Pulmonary artery endothelial cell (primary cell): Measurements from ENCODE around the gene COL13A1. TPM values are rescaled to one million over a fixed set of nuclear protein-coding genes. Genes with fewer than 3 reads are reported as not detected.

Source experiments
- DNase-seq: peaks from one replicate; pipeline ENCODE4 v3.0.0-alpha.2; 2011; ENCODE audit warnings: low read depth, low spot score
- total RNA-seq: library from RNA; depleted of rRNA; stranded (reverse); fragments of >200 nt; gene quantifications from 2 replicates; pipeline ENCODE4 v1.2.3, GENCODE V29; 2014

Gene COL13A1
- total RNA-seq, 1 donor from 2014 or later = 33.6 TPM

GRCh38 chr10:69791812-69792211, 9.9 kb upstream of the COL13A1 start:
- no peak for DNase-seq

- no peak for DNase-seq
Measured at GRCh38 chr10:69792341-69792740, 9.4 kb upstream of the COL13A1 start.

- DNase-seq = no peak
Measured at GRCh38 chr10:69794673-69795072, 7.0 kb upstream of the COL13A1 start.

- no peak for DNase-seq
Measured at GRCh38 chr10:69795242-69795934, 6.3 kb upstream of the COL13A1 start.

GRCh38 chr10:69797959-69798358, 3.7 kb upstream of the COL13A1 start:
- no peak for DNase-seq

GRCh38 chr10:69800109-69800508, 1.6 kb upstream of the COL13A1 start:
- DNase-seq = no peak

GRCh38 chr10:69800665-69801064, 1.0 kb upstream of the COL13A1 start:
- no peak for DNase-seq

GRCh38 chr10:69801094-69801433, 642 bp upstream of the COL13A1 start:
- no peak for DNase-seq

- DNase-seq = no peak
Measured at GRCh38 chr10:69802424-69803161, 887 bp downstream of the COL13A1 start.

- DNase-seq = no peak
Measured at GRCh38 chr10:69803809-69804208, 2.1 kb downstream of the COL13A1 start.

- DNase-seq = no peak
Measured at GRCh38 chr10:69804775-69805174, 3.1 kb downstream of the COL13A1 start.

- no peak for DNase-seq
Measured at GRCh38 chr10:69807122-69807521, 5.4 kb downstream of the COL13A1 start.

GRCh38 chr10:69807696-69808095, 6.0 kb downstream of the COL13A1 start:
- no peak for DNase-seq

- DNase-seq = no peak
Measured at GRCh38 chr10:69809318-69809717, 7.6 kb downstream of the COL13A1 start.

GRCh38 chr10:69810097-69810496, 8.4 kb downstream of the COL13A1 start:
- no peak for DNase-seq

- DNase-seq = no peak
Measured at GRCh38 chr10:69810675-69811397, 9.1 kb downstream of the COL13A1 start.

GRCh38 chr10:69813632-69814031, 11.9 kb downstream of the COL13A1 start:
- no peak for DNase-seq

GRCh38 chr10:69814251-69814650, 12.5 kb downstream of the COL13A1 start:
- DNase-seq = no peak

GRCh38 chr10:69815104-69815503, 13.4 kb downstream of the COL13A1 start:
- DNase-seq = no peak

GRCh38 chr10:69816521-69816920, 14.8 kb downstream of the COL13A1 start:
- DNase-seq = no peak

GRCh38 chr10:69817078-69817581, 15.4 kb downstream of the COL13A1 start:
- DNase-seq = no peak

GRCh38 chr10:69818676-69819239, 17.1 kb downstream of the COL13A1 start:
- no peak for DNase-seq
